Chondrocyte (in vitro differentiated cells): Measurements from ENCODE around the gene PPIP5K1. TPM values are rescaled to one million over a fixed set of nuclear protein-coding genes. Genes with fewer than 3 reads are reported as not detected.
A peak's percentile ranks its signal among the peaks of the same experiment; 100 is the strongest.

Experiments
- DNase-seq: peaks from one replicate; pipeline ENCODE4 v3.0.0; 2021; ENCODE audit warnings: mixed read lengths, low spot score
- H3K27ac Mint-ChIP-seq: one replicate; pipeline ENCODE4 v1.8.0; 2021; ENCODE audit warnings: mild to moderate bottlenecking, moderate library complexity, mixed read lengths; ENCODE audit not compliant: unreplicated experiment
- H3K27me3 Mint-ChIP-seq: 2 replicates; pipeline ENCODE4 v1.8.0; 2021; ENCODE audit warnings: low read depth, mixed read lengths
- H3K36me3 Mint-ChIP-seq: 2 replicates; pipeline ENCODE4 v1.8.0; 2021; ENCODE audit warnings: low read depth, mixed read lengths
- H3K4me1 Mint-ChIP-seq: 2 replicates; pipeline ENCODE4 v1.8.0; 2021; ENCODE audit warnings: low read depth, mild to moderate bottlenecking, mixed read lengths
- H3K4me3 Mint-ChIP-seq: one replicate; pipeline ENCODE4 v1.8.0; 2021; ENCODE audit warnings: mild to moderate bottlenecking, moderate library complexity, mixed read lengths; ENCODE audit not compliant: unreplicated experiment
- H3K9me3 Mint-ChIP-seq: 2 replicates; pipeline ENCODE4 v1.8.0; 2021; ENCODE audit warnings: low read depth, mixed read lengths
- total RNA-seq: library from RNA; stranded (reverse); gene quantifications from 3 replicates; pipeline ENCODE4 v1.2.1, GENCODE V29; 2021
- TF ChIP-seq, protein P1 (sequence below): fragments of 200-600 bp; sonication (generic); IDR thresholded peaks from 2 replicates; pipeline ENCODE4 v1.5.0; 2021; ENCODE audit warnings: antibody characterized with exemption, mild to moderate bottlenecking, moderate library complexity

The PPIP5K1 gene
- total RNA-seq, 1 donor from 2014 or later: 31.6 TPM

DNA sequence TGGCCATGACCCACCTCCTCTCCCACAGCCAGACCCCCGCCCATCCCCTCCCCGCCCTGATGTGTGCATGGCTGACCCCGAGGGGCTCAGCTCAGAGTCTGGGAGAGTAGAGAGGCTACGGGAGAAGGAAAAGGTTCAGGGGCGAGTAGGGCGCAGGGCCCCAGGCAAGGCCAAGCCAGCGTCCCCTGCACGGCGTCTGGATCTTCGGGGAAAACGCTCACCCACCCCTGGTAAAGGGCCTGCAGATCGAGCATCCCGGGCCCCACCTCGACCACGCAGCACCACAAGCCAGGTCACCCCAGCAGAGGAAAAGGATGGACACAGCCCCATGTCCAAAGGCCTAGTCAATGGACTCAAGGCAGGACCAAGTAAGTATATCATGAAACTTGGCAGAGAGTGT lies 60.9 kb downstream of the PPIP5K1 start:
- no peak for DNase-seq
- H3K4me1 Mint-ChIP-seq: peaks cover 22% of the 10 kb centered on the region
- H3K9me3 Mint-ChIP-seq: no peaks in the 10 kb centered on the region
- TF ChIP-seq, protein P1, sequence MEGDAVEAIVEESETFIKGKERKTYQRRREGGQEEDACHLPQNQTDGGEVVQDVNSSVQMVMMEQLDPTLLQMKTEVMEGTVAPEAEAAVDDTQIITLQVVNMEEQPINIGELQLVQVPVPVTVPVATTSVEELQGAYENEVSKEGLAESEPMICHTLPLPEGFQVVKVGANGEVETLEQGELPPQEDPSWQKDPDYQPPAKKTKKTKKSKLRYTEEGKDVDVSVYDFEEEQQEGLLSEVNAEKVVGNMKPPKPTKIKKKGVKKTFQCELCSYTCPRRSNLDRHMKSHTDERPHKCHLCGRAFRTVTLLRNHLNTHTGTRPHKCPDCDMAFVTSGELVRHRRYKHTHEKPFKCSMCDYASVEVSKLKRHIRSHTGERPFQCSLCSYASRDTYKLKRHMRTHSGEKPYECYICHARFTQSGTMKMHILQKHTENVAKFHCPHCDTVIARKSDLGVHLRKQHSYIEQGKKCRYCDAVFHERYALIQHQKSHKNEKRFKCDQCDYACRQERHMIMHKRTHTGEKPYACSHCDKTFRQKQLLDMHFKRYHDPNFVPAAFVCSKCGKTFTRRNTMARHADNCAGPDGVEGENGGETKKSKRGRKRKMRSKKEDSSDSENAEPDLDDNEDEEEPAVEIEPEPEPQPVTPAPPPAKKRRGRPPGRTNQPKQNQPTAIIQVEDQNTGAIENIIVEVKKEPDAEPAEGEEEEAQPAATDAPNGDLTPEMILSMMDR: no peak
- H3K27me3 Mint-ChIP-seq: no peaks in the 10 kb centered on the region
- no peak overlapping the region for H3K27ac Mint-ChIP-seq
- H3K36me3 Mint-ChIP-seq: peaks cover 26% of the 10 kb centered on the region
- H3K4me3 Mint-ChIP-seq: no peak overlapping the region

DNA sequence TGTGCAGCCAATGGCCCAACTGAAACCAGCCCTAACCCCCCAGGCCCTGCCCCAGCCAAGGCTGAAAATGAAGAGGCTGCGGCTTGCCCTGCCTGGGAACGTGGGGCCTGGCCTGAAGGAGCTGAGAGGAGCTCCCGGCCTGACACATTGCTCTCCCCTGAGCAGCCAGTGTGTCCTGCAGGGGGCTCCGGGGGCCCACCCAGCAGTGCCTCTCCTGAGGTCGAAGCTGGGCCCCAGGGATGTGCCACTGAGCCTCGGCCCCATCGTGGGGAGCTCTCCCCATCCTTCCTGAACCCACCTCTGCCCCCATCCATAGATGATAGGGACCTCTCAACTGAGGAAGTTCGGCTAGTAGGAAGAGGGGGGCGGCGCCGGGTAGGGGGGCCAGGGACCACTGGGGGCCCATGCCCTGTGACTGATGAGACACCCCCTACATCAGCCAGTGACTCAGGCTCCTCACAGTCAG lies 61.4 kb downstream of the PPIP5K1 start:
- Mint-ChIP-seq H3K9me3 (no peaks in the 10 kb centered on the region), H3K4me3 (no peak overlapping the region), H3K27ac (no peak overlapping the region), H3K36me3 (peaks cover 32% of the 10 kb centered on the region), H3K27me3 (no peaks in the 10 kb centered on the region), H3K4me1 (peaks cover 22% of the 10 kb centered on the region)
- TF ChIP-seq, protein P1: no peak
- DNase-seq: no peak

DNA sequence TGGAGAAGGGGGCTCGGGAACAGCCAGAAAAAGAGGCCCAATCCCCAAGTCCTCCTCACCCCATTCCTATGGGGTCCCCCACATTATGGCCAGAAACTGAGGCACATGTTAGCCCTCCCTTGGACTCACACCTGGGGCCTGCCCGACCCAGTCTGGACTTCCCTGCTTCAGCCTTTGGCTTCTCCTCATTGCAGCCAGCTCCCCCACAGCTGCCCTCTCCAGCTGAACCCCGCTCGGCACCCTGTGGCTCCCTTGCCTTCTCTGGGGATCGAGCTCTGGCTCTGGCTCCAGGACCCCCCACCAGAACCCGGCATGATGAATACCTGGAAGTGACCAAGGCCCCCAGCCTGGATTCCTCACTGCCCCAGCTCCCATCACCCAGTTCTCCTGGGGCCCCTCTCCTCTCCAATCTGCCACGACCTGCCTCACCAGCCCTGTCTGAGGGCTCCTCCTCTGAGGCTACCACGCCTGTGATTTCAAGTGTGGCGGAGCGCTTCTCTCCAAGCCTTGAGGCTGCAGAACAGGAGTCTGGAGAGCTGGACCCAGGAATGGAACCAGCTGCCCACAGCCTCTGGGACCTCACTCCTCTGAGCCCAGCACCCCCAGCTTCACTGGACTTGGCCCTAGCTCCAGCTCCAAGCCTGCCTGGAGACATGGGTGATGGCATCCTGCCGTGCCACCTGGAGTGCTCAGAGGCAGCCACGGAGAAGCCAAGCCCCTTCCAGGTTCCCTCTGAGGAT lies 62.0 kb downstream of the PPIP5K1 start:
- no peaks in the 10 kb centered on the region for H3K9me3 Mint-ChIP-seq
- DNase-seq: peak; percentile 74
- peak overlapping the region; percentile 27 for H3K27ac Mint-ChIP-seq
- no peak overlapping the region for H3K4me3 Mint-ChIP-seq
- H3K36me3 Mint-ChIP-seq: peaks cover 38% of the 10 kb centered on the region
- no peaks in the 10 kb centered on the region for H3K27me3 Mint-ChIP-seq
- peaks cover 18% of the 10 kb centered on the region for H3K4me1 Mint-ChIP-seq
- TF ChIP-seq, protein P1: no peak

DNA sequence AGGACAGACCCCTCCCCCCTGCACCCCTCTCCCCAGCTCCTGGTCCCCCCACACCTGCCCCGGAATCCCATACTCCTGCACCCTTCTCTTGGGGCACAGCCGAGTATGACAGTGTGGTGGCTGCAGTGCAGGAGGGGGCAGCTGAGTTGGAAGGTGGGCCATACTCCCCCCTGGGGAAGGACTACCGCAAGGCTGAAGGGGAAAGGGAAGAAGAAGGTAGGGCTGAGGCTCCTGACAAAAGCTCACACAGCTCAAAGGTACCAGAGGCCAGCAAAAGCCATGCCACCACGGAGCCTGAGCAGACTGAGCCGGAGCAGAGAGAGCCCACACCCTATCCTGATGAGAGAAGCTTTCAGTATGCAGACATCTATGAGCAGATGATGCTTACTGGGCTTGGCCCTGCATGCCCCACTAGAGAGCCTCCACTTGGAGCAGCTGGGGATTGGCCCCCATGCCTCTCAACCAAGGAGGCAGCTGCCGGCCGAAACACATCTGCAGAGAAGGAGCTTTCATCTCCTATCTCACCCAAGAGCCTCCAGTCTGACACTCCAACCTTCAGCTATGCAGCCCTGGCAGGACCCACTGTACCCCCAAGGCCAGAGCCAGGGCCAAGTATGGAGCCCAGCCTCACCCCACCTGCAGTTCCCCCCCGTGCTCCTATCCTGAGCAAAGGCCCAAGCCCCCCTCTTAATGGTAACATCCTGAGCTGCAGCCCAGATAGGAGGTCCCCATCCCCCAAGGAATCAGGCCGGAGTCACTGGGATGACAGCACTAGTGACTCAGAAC lies 62.8 kb downstream of the PPIP5K1 start:
- Mint-ChIP-seq H3K27ac (no peak overlapping the region), H3K4me3 (no peak overlapping the region), H3K36me3 (peaks cover 43% of the 10 kb centered on the region), H3K27me3 (no peaks in the 10 kb centered on the region), H3K9me3 (no peaks in the 10 kb centered on the region), H3K4me1 (peaks cover 15% of the 10 kb centered on the region)
- DNase-seq: peak; percentile 68
- TF ChIP-seq, protein P1: no peak

DNA sequence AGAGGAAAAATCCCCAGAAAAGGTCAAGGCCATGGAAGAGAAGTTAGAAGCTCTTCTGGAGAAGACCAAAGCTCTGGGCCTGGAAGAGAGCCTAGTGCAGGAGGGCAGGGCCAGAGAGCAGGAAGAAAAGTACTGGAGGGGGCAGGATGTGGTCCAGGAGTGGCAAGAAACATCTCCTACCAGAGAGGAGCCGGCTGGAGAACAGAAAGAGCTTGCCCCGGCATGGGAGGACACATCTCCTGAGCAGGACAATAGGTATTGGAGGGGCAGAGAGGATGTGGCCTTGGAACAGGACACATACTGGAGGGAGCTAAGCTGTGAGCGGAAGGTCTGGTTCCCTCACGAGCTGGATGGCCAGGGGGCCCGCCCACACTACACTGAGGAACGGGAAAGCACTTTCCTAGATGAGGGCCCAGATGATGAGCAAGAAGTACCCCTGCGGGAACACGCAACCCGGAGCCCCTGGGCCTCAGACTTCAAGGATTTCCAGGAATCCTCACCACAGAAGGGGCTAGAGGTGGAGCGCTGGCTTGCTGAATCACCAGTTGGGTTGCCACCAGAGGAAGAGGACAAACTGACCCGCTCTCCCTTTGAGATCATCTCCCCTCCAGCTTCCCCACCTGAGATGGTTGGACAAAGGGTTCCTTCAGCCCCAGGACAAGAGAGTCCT lies 63.6 kb downstream of the PPIP5K1 start:
- Mint-ChIP-seq H3K27ac (no peak overlapping the region), H3K9me3 (no peaks in the 10 kb centered on the region), H3K36me3 (peaks cover 51% of the 10 kb centered on the region), H3K4me3 (no peak overlapping the region), H3K4me1 (peaks cover 11% of the 10 kb centered on the region), H3K27me3 (no peaks in the 10 kb centered on the region)
- TF ChIP-seq, protein P1: no peak
- peak; percentile 50 for DNase-seq
